HepG2 (cell line): ENCODE measurements around the gene FAM174C. TPM values are rescaled to one million over a fixed set of nuclear protein-coding genes. Genes with fewer than 3 reads are reported as not detected.
A peak's percentile ranks its signal among the peaks of the same experiment; 100 is the strongest.
"Not testable (repeated sequence)": the region's sequence is repeated elsewhere in the genome, so short reads cannot be mapped to it uniquely, and the experiment has no call there.

Source experiments
- ATAC-seq: fragments of 200-7000 bp; cut with Tn5 transposase; 3 replicates; pipeline ENCODE4 v1.9.1; 2020; ENCODE audit warnings: mild to moderate bottlenecking, moderate library complexity
- BruUV-seq: library from RNA; stranded (reverse); fragments of 400-500 nt; replicated peaks from 2 replicates; lab custom pipeline; 2021; lab: Mats Ljungman, UMichigan
- CTCF ChIA-PET: fragments of 300-600 bp; formaldehyde crosslinking; extraction: SDS; loops from one replicate; lab custom pipeline; 2021; ENCODE audit warnings: low total read pairs, inconsistent platforms, low intra/inter-chr PET ratio; lab: Yijun Ruan, JAX
- POLR2A ChIA-PET: fragments of 350-600 bp; sonication (Branson Sonifier 250); formaldehyde crosslinking; loops from one replicate; lab custom pipeline; 2020; ENCODE audit warnings: antibody characterized with exemption, inconsistent platforms; lab: Yijun Ruan, JAX
- DNase-seq: peaks from one replicate; pipeline ENCODE4 v3.0.0-alpha.2; 2015; ENCODE audit warnings: low spot score
- FAIRE-seq: peaks from 3 replicates; lab custom pipeline; 2011; peaks lifted over from hg19 to GRCh38; lab: Jason Lieb, UNC
- H2AFZ ChIP-seq: one replicate; pipeline ENCODE4 v1.6.1; 2011; ENCODE audit warnings: low read length, inconsistent platforms
- H3K27ac ChIP-seq: fragments of 300-600 bp; 3 replicates; pipeline ENCODE4 v1.8.0; 2011; ENCODE audit warnings: mixed run types, mild to moderate bottlenecking, mixed read lengths, low read length, inconsistent platforms; ENCODE audit not compliant: insufficient read depth; ENCODE audit errors: extremely low read length
- H3K27me3 ChIP-seq, 2 experiments: fragments of 200-600 bp in 1 of 2; 2 replicates in 1 of 2; 3 replicates in 1 of 2; pipeline versions ENCODE4 v1.6.0 to v1.8.0; 2011; ENCODE audit warnings: low read length in 2 of 2, mild to moderate bottlenecking in 2 of 2, moderate library complexity in 2 of 2, inconsistent platforms in 1 of 2; ENCODE audit not compliant: insufficient read depth in 2 of 2, control insufficient read depth in 1 of 2
- H3K36me3 ChIP-seq, 2 experiments: fragments of 200-600 bp in 1 of 2; replicated peaks in 1 of 2; 2 replicates in 1 of 2; 3 replicates in 1 of 2; pipeline versions ENCODE4 v1.5.1 to v1.8.0; 2011; ENCODE audit warnings: low read length in 2 of 2, inconsistent platforms in 1 of 2; ENCODE audit not compliant: insufficient read depth in 2 of 2, control insufficient read depth in 1 of 2
- H3K4me1 ChIP-seq: 2 replicates; pipeline ENCODE4 v1.5.1; 2012; ENCODE audit warnings: low read length, inconsistent platforms; ENCODE audit not compliant: insufficient read depth
- H3K4me2 ChIP-seq: 2 replicates; pipeline ENCODE4 v1.6.0; 2011; ENCODE audit warnings: low read depth, low read length, inconsistent platforms
- H3K4me3 ChIP-seq, 3 experiments: fragments of 200-600 bp in 1 of 3; sonication (generic), shearing (Covaris generic) in 1 of 3; replicated peaks in 1 of 3; 2 replicates each; pipeline ENCODE4 v1.5.1; 2011 to 2016; ENCODE audit warnings: low read length in 3 of 3, inconsistent platforms in 2 of 3, low read depth in 2 of 3, mild to moderate bottlenecking in 2 of 3, control low read depth in 1 of 3, mixed read lengths in 1 of 3; ENCODE audit not compliant: insufficient read depth in 1 of 3
- H3K79me2 ChIP-seq: one replicate; pipeline ENCODE4 v1.6.1; 2011; ENCODE audit warnings: low read length, inconsistent platforms; ENCODE audit not compliant: insufficient read depth
- H3K9ac ChIP-seq: 2 replicates; pipeline ENCODE4 v1.6.0; 2011; ENCODE audit warnings: mild to moderate bottlenecking, low read depth, low read length, inconsistent platforms; ENCODE audit not compliant: insufficient read depth
- H3K9me3 ChIP-seq: 2 replicates; pipeline ENCODE4 v1.5.1; 2012; ENCODE audit warnings: mild to moderate bottlenecking, low read length
- H4K20me1 ChIP-seq: 2 replicates; pipeline ENCODE4 v1.6.0; 2011; ENCODE audit warnings: inconsistent platforms, mild to moderate bottlenecking, low read length, moderate library complexity; ENCODE audit not compliant: insufficient read depth
- BRCA1 ChIP-seq: sonication (generic); formaldehyde crosslinking; IDR thresholded peaks from 2 replicates; pipeline ENCODE4 v1.4.0; 2020; ENCODE audit warnings: missing genetic modification reagents
- MYC ChIP-seq: sonication (generic); formaldehyde crosslinking; IDR thresholded peaks from 2 replicates; pipeline ENCODE4 v1.9.0; 2021; ENCODE audit warnings: missing genetic modification reagents, borderline replicate concordance
- NR2F6 ChIP-seq, 2 experiments: IDR thresholded peaks; 2 replicates each; pipeline ENCODE4 v1.6.1; 2016; ENCODE audit warnings: antibody characterized with exemption in 1 of 2, mild to moderate bottlenecking in 1 of 2
- ZMYM3 ChIP-seq: sonication (generic); formaldehyde crosslinking; IDR thresholded peaks from 2 replicates; pipeline ENCODE4 v1.5.1; 2020; ENCODE audit warnings: mild to moderate bottlenecking, missing genetic modification reagents
- ZNF121 ChIP-seq: sonication (generic); formaldehyde crosslinking; IDR thresholded peaks from 2 replicates; pipeline ENCODE4 v1.5.0; 2020; ENCODE audit warnings: mild to moderate bottlenecking, missing genetic modification reagents
- ZNF362 ChIP-seq: sonication (generic); formaldehyde crosslinking; IDR thresholded peaks from 2 replicates; pipeline ENCODE4 v1.4.0; 2020; ENCODE audit warnings: missing genetic modification reagents, mild to moderate bottlenecking, borderline replicate concordance
- ZNF687 ChIP-seq: sonication (generic); formaldehyde crosslinking; IDR thresholded peaks from 2 replicates; pipeline ENCODE4 v1.5.1; 2020; ENCODE audit warnings: mild to moderate bottlenecking, missing genetic modification reagents, moderate library complexity
- WGBS: methylation state at CpG from one replicate; pipeline ENCODE4 v1.1.6; 2017; ENCODE audit warnings: low lambda C conversion rate; 5-methylcytosine and 5-hydroxymethylcytosine counted together
- in situ Hi-C: cut with HindIII; loops from 2 replicates; pipeline ENCODE4 v1.10.0; 2017; ENCODE audit warnings: low pct_unique_long_range_greater_than_20kb; ENCODE audit not compliant: extremely low pct_ligation_motif_present
- intact Hi-C: fragments of 100-400 bp; cut with micrococcal nuclease; formaldehyde crosslinking; loops from one replicate; pipeline ENCODE4 v1.10.0; 2022; ENCODE audit not compliant: unreplicated experiment
- polyA plus RNA-seq, 8 experiments: library from polyadenylated mRNA; depleted of rRNA in 3 of 8; stranded (reverse) in 7 of 8; unstranded in 1 of 8; fragments of >200 nt; fragmentation: Illumina TruSeq in 4 of 8; extraction: Trizol in 4 of 8; gene quantifications; 2 replicates each; pipeline versions ENCODE4 v1.2.1 to v1.2.3, GENCODE V29; 2011 to 2016; ENCODE audit warnings: low read depth in 4 of 8, missing spikeins in 1 of 8, mixed read lengths in 1 of 8; ENCODE audit not compliant: insufficient read depth in 1 of 8
- total RNA-seq, 5 experiments: library from RNA; depleted of rRNA; stranded (reverse); fragments of >200 nt; fragmentation: Illumina TruSeq; extraction: Trizol; gene quantifications; 2 replicates each; pipeline ENCODE4 v1.2.3, GENCODE V29; 2016; ENCODE audit warnings: low read depth in 1 of 5

FAM174C gene
- total and polyA plus RNA-seq, 2 of the 13 experiments (the other 11 are each of a cell fraction or from before 2014, with no cell fraction given) = 19.5 to 31.3 TPM

- H3K4me3 ChIP-seq, CTCF ChIA-PET, H4K20me1 ChIP-seq, ATAC-seq, FAIRE-seq, intact Hi-C loops, H2AFZ ChIP-seq, H3K9me3 ChIP-seq, in situ Hi-C loops, H3K27ac ChIP-seq, H3K9ac ChIP-seq, H3K4me2 ChIP-seq, H3K79me2 ChIP-seq, DNase-seq, BruUV-seq, H3K36me3 ChIP-seq: not testable (repeated sequence)
- POLR2A ChIA-PET = interaction anchor here (1.5 kb wide), 1 partner anchor 34 kb away, joined by 4 read pairs; a partner anchor contains a TSS
- WGBS = 64% methylated on average over 3 of the region's 3 CpGs
- TF ChIP-seq ZNF362 (CRISPR knock-in tag) (peak; percentile 3; the same call in 1 of the 2 replicates), ZNF121 (CRISPR knock-in tag) (peak; percentile 58)
- H3K27me3 ChIP-seq = peaks cover 7 to 34% of the 10 kb centered on the region in 2 experiments
- H3K4me1 ChIP-seq = peaks cover 66% of the 10 kb centered on the region
These were observed 44.9 kb downstream of the FAM174C start for GRCh38 chr19:1320282-1320650.

- in situ Hi-C loops (no loop called here), intact Hi-C loops (no loop called here)
- ChIA-PET POLR2A (interaction anchor here (1.1 kb wide), 1 partner anchor 52 kb away, joined by 3 read pairs; no protein-coding TSS in a partner anchor), CTCF (no interaction called here)
- FAIRE-seq (no peak), DNase-seq (no peak), ATAC-seq (peak; percentile 48)
- H3K36me3 ChIP-seq = no peaks in the 10 kb centered on the region
- H3K4me3 ChIP-seq = peak overlapping the region in 1 of 3 experiments; percentile 25; a peak in 1 of 6 replicates
- peaks cover 5 to 24% of the 10 kb centered on the region in 2 experiments; a peak in 4 of 5 replicates for H3K27me3 ChIP-seq
- H3K4me2 ChIP-seq = peak overlapping the region; percentile 55
- H3K27ac ChIP-seq = no peak overlapping the region
- WGBS = 0% methylated on average over 4 of the region's 9 CpGs
- H3K4me1 ChIP-seq = peaks cover 68% of the 10 kb centered on the region
- H3K9me3 ChIP-seq = no peaks in the 10 kb centered on the region
- no peaks in the 10 kb centered on the region for H3K79me2 ChIP-seq
- no peaks in the 10 kb centered on the region for H4K20me1 ChIP-seq
- no peak overlapping the region for H2AFZ ChIP-seq
- H3K9ac ChIP-seq = no peak overlapping the region
- no TSS peak for BruUV-seq
- no peak for TF ChIP-seq BRCA1 (CRISPR knock-in tag)
- peak; percentile 36; the same call in 1 of the 2 replicates for TF ChIP-seq NR2F6 (IDR thresholded peaks at IDR 0.05)
- no peak for TF ChIP-seq NR2F6 (CRISPR knock-in tag; IDR thresholded peaks at IDR 0.05)
- TF ChIP-seq ZNF687 (CRISPR knock-in tag) = peak; percentile 57
- TF ChIP-seq MYC = peak; percentile 43; the same call in 1 of the 2 replicates
- TF ChIP-seq ZMYM3 = peak; percentile 85
These were observed 46.2 kb downstream of the FAM174C start for GRCh38 chr19:1321539-1321938.
